Uterus (tissue), 2 donors: Measurements from ENCODE around the gene FSD2.

Experiments
- CTCF ChIP-seq, 4 experiments: fragments of 200-600 bp in 2 of 4; fragments of 450-650 bp in 2 of 4; sonication (generic) in 2 of 4; IDR thresholded peaks; one replicate each; pipeline ENCODE4 v1.5.1; 2016 to 2019; ENCODE audit warnings: antibody characterized with exemption in 4 of 4, mild to moderate bottlenecking in 2 of 4, moderate library complexity in 1 of 4
- POLR2A ChIP-seq, 2 donors: fragments of 450-650 bp; IDR thresholded peaks; one replicate each; pipeline ENCODE4 v1.6.1; 2016; ENCODE audit warnings: antibody characterized with exemption in 2 of 2, mild to moderate bottlenecking in 1 of 2, moderate library complexity in 1 of 2

- TF ChIP-seq CTCF (IDR thresholded peaks at IDR 0.05) (no peak), POLR2A (IDR thresholded peaks at IDR 0.05) (no peak)
Observed at GRCh38 chr15:82739086-82739485, 66.8 kb downstream of the FSD2 start.
